ENCODE data around the gene TSPAN4.

Gene TSPAN4

DNA sequence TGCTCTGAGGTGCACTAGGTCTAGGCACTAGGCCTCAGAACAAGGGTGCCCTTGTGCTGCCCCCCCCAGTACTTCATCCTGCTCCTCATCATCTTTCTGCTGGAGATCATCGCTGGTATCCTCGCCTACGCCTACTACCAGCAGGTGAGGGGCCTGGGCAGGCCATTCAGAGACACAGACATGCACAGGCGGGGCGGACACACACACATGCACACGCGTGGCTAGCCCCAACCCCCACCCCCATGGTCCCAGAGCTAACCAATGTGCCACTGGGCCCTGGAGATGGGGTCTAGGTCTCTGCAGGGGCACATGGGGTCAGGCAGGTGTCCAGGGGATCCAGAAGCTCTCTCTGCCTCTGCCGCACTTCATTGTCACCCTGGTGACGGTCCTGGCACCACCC is 6.0 kb upstream of the TSPAN4 start:
- no peak for DNase-seq (ENCODE audit: low read depth)

DNA sequence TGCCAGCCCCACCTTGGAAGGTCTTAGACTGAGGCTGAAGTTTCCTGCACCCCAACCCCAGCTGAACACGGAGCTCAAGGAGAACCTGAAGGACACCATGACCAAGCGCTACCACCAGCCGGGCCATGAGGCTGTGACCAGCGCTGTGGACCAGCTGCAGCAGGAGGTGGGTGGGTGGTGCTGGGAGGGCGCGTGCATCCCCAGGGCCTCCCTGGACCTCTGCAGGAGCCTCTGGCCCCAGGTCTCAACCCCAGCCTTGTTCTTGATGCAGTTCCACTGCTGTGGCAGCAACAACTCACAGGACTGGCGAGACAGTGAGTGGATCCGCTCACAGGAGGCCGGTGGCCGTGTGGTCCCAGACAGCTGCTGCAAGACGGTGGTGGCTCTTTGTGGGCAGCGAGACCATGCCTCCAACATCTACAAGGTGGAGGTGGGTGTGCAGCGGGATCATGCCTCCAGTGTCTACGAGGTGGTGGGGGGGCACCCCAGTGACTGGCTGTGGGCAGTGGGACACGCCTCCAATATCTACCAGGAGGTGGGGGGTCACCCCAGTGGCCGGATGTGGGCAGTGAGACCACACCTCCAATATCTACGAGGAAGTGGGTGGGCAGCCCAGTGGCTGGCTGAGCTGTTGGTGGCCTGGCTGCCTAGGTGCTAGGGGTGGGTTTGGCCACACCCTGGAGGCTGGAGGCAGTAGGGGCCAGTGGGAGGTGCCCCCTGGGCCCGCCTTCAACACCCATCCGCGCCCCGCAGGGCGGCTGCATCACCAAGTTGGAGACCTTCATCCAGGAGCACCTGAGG is 5.3 kb upstream of the TSPAN4 start:
- DNase-seq (ENCODE audit: low read depth): no peak

- no peak for DNase-seq (ENCODE audit: low read depth)
These were observed 4.7 kb upstream of the TSPAN4 start for GRCh38 chr11:837990-838307.

DNA sequence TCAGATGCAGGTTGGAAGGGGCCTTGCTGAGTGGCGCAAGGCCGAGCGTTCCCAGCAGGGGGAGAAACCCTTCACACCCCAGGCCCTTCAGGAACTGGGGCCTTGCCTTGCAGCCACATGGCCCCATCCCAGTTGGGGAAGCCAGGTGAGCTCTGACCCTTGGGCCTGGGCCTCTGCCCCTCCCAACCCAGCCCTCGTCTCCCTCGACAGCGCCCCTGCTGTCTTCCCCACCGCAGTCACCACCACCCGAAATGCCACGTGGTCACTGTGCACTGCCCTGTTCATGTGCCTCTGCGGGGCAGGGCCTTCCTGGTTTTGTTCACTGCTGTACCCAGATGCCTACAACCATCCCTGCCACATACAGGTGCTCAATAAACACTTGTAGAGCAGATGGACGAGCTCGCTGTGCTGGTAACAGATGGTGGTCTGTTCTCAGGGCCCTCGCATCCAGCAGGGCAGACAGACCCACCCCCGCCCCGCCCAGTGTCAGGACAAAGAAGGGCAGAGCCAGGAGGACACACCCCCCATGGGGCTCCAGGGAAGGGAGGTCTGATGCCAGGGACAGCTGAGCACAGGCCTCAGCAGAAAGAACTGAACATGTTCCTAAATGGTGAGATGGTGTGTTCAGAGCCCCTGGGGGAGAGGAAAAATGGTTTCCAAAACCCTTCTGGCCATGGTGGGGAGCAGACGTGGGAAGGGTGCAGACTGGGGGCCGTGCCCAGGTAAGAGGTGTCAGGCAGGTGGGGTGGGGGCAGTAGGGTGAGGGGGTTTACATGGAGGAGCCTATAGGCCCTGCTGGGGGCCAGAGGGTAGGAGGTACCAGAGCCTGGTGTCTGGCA is 4.0 kb upstream of the TSPAN4 start:
- DNase-seq (ENCODE audit: low read depth): no peak

DNA sequence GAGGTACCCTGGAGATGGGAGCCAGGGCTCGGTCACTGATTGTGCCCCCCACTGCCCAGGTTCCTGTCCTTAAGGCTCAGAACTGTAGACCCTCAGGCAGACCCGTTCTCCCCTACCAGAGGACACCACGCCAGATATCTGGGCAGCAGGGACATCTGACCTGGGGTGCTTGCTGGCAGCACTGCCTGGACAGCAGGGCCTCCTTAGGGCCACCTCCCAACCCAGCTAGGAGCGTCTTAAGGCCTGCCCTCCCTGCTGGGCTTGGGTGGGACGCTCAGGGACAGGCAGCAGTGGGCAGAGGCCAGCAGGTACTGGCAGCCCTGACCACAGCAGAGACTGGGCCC is 3.4 kb upstream of the TSPAN4 start:
- DNase-seq (ENCODE audit: low read depth): no peak

- DNase-seq (ENCODE audit: low read depth): no peak
These were observed 2.6 kb upstream of the TSPAN4 start for GRCh38 chr11:839875-840617.

GRCh38 chr11:841981-842369 is 677 bp upstream of the TSPAN4 start:
- no peak for DNase-seq (ENCODE audit: low read depth)

- DNase-seq (ENCODE audit: low read depth): no peak
These were observed 558 bp downstream of the TSPAN4 start for GRCh38 chr11:843086-843734.

DNA sequence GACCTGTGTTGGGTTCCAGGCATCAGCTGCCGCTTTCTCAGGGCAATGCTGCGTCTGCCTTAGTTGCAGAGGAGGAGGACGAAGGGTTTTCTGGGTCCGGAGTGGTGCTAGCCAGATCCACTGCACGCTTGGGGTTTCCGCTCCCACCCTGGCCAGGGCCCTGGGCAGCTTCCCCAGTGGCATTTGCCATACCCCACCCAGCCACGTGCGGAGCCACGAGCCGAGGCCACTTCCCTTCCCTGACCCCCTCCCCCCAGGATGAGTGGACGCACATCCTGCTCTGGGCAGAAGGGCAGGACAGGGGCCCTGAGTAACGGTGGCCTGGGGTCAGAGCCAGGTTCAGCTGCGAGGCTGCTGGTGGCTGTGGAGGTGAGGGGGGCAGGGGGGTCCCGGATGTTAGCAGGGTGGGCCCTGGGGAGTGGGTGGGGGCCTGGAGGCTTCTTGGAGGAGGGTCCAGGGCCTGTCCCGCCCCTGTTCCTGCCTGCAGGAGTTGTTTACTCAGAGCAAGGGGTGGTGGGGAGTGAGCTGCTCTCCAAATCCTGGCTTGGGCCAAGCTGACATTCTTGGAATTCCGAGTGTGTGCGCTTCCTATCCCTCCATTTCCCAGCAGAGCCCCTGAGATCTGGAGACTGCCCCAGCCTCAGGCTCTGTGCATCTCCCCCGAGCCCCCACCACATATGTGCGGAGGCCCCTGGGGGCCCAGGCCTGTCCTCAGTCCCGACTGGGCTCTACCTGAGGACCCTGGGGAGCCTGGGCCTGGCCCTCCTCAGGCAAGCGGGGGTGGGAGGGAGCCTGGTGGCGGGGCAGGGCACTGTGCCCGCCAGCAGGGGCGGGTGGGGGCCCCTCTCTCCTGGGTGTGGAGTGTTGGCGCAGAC is 1.4 kb downstream of the TSPAN4 start:
- no peak for DNase-seq (ENCODE audit: low read depth)

DNA sequence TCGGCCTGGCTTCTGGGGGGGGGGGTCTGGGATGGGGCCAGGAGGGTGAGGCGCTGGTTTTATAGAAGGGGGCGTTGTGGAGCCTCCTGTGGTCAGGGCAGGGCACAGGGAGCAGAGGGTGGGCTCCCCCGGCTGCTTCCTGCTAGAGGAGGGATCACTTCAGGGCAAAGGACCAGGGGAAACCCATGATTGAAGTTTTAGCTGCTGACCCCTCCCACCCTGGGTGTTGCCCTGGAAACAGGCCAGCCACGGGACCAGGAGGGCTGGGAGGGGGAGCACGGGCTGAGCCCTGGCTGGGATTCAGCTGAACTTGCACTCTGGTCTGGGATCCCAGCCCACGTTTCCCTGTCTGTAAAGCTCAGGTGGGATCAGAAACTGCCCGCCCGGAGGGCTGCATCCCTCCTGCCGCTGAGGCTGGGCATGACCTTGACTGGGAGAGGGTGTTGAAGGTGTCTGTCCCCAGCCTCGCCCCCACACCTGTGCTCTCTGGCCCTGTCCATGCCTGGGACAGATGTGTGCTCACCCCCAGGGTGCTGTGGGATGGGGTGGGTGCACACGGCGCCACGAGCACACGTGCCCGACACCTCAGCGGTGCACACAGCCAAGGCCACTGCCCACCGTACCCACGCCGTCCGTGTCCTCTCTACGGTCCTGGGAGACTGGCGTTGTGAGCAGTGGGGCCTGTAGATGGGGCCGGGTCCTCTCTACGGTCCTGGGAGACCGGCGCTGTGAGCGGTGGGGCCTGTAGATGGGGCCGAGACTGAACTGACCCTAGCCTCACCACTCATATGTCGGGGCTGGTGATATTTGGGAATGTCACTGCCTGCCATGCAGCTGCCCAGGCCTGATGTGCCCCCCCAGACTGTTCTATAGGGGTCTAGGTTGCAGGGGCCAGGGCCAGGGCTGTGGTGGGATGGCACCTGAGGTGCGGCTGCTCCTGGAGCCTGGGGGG is 2.3 kb downstream of the TSPAN4 start:
- no peak for DNase-seq (ENCODE audit: low read depth)

- DNase-seq (ENCODE audit: low read depth): no peak
These were observed 3.3 kb downstream of the TSPAN4 start for GRCh38 chr11:845872-846495.

DNA sequence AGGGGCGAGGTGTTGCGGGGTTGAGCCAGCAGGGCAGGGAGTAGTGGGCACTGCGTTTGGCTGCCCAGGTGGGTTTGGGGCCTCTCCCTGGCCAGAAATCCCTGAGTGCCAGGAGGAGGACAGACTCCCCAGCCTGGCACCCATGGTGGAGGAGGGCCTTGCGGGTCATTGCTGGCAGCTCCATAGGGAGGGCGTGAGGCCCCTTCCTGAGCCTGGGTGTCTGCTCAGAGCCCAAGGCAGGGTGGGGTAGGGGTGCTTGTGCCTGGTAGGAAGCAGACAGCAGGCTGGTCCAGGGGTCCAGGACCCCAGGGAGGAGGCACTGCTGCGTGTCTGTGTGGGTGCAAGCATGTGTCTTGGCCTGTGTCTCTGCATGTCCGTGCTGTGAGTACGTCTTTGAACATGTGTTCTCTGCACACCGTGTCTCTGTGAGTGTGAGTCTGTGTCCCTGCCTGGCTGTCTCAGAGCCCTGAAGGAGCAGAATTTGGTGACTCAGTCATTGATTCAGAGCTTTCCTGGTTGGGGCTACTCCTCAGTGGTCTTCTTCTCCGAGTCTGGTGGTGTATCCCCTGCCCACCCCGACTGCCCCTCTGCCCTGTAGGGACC is 3.9 kb downstream of the TSPAN4 start:
- DNase-seq (ENCODE audit: low read depth): no peak

DNA sequence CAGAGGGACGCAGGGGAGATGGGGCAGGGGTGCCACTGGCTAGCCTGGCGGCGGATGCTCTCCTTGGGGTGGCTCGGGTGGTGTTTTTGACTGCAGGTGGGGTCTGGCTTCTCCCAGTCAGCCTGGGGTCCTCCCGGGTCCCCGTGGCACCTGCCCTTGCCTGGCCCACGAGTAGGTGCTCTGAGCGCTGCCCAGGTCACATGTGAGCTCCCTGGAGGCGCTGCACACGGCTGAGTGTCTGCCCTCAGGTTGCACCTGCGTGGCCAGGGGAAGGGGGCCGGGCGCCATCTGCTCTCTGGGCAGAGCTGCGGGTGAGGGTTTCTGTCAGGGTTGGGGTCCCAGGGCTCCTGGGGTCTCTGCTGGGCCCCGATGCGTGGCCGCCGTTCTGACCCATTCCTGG is 5.2 kb downstream of the TSPAN4 start:
- DNase-seq (ENCODE audit: low read depth): no peak

GRCh38 chr11:848380-848931 is 5.8 kb downstream of the TSPAN4 start:
- no peak for DNase-seq (ENCODE audit: low read depth)

- no peak for DNase-seq (ENCODE audit: low read depth)
These were observed 6.6 kb downstream of the TSPAN4 start for GRCh38 chr11:849104-849824.

GRCh38 chr11:849951-850774 is 7.5 kb downstream of the TSPAN4 start:
- no peak for DNase-seq (ENCODE audit: low read depth)
